HepG2 (cell line): ENCODE results near the gene OS9. TPM values are rescaled to one million over a fixed set of nuclear protein-coding genes. Genes with fewer than 3 reads are reported as not detected.

Experiments used
- ATAC-seq: fragments of 200-7000 bp; cut with Tn5 transposase; 3 replicates; pipeline ENCODE4 v1.9.1; 2020; ENCODE audit warnings: mild to moderate bottlenecking, moderate library complexity
- BruUV-seq: library from RNA; stranded (reverse); fragments of 400-500 nt; replicated peaks from 2 replicates; lab custom pipeline; 2021; lab: Mats Ljungman, UMichigan
- CTCF ChIA-PET: fragments of 300-600 bp; formaldehyde crosslinking; extraction: SDS; loops from one replicate; lab custom pipeline; 2021; ENCODE audit warnings: low total read pairs, inconsistent platforms, low intra/inter-chr PET ratio; lab: Yijun Ruan, JAX
- POLR2A ChIA-PET: fragments of 350-600 bp; sonication (Branson Sonifier 250); formaldehyde crosslinking; loops from one replicate; lab custom pipeline; 2020; ENCODE audit warnings: antibody characterized with exemption, inconsistent platforms; lab: Yijun Ruan, JAX
- DNase-seq: peaks from one replicate; pipeline ENCODE4 v3.0.0-alpha.2; 2015; ENCODE audit warnings: low spot score
- FAIRE-seq: peaks from 3 replicates; lab custom pipeline; 2011; peaks lifted over from hg19 to GRCh38; lab: Jason Lieb, UNC
- H2AFZ ChIP-seq: one replicate; pipeline ENCODE4 v1.6.1; 2011; ENCODE audit warnings: low read length, inconsistent platforms
- H3K27ac ChIP-seq: fragments of 300-600 bp; 3 replicates; pipeline ENCODE4 v1.8.0; 2011; ENCODE audit warnings: mixed run types, mild to moderate bottlenecking, mixed read lengths, low read length, inconsistent platforms; ENCODE audit not compliant: insufficient read depth; ENCODE audit errors: extremely low read length
- H3K27me3 ChIP-seq, 2 experiments: fragments of 200-600 bp in 1 of 2; 2 replicates in 1 of 2; 3 replicates in 1 of 2; pipeline versions ENCODE4 v1.6.0 to v1.8.0; 2011; ENCODE audit warnings: low read length in 2 of 2, mild to moderate bottlenecking in 2 of 2, moderate library complexity in 2 of 2, inconsistent platforms in 1 of 2; ENCODE audit not compliant: insufficient read depth in 2 of 2, control insufficient read depth in 1 of 2
- H3K36me3 ChIP-seq, 2 experiments: fragments of 200-600 bp in 1 of 2; replicated peaks in 1 of 2; 2 replicates in 1 of 2; 3 replicates in 1 of 2; pipeline versions ENCODE4 v1.5.1 to v1.8.0; 2011; ENCODE audit warnings: low read length in 2 of 2, inconsistent platforms in 1 of 2; ENCODE audit not compliant: insufficient read depth in 2 of 2, control insufficient read depth in 1 of 2
- H3K4me1 ChIP-seq: 2 replicates; pipeline ENCODE4 v1.5.1; 2012; ENCODE audit warnings: low read length, inconsistent platforms; ENCODE audit not compliant: insufficient read depth
- H3K4me2 ChIP-seq: 2 replicates; pipeline ENCODE4 v1.6.0; 2011; ENCODE audit warnings: low read depth, low read length, inconsistent platforms
- H3K4me3 ChIP-seq, 3 experiments: fragments of 200-600 bp in 1 of 3; sonication (generic), shearing (Covaris generic) in 1 of 3; replicated peaks in 1 of 3; 2 replicates each; pipeline ENCODE4 v1.5.1; 2011 to 2016; ENCODE audit warnings: low read length in 3 of 3, inconsistent platforms in 2 of 3, low read depth in 2 of 3, mild to moderate bottlenecking in 2 of 3, control low read depth in 1 of 3, mixed read lengths in 1 of 3; ENCODE audit not compliant: insufficient read depth in 1 of 3
- H3K79me2 ChIP-seq: one replicate; pipeline ENCODE4 v1.6.1; 2011; ENCODE audit warnings: low read length, inconsistent platforms; ENCODE audit not compliant: insufficient read depth
- H3K9ac ChIP-seq: 2 replicates; pipeline ENCODE4 v1.6.0; 2011; ENCODE audit warnings: mild to moderate bottlenecking, low read depth, low read length, inconsistent platforms; ENCODE audit not compliant: insufficient read depth
- H3K9me3 ChIP-seq: 2 replicates; pipeline ENCODE4 v1.5.1; 2012; ENCODE audit warnings: mild to moderate bottlenecking, low read length
- H4K20me1 ChIP-seq: 2 replicates; pipeline ENCODE4 v1.6.0; 2011; ENCODE audit warnings: inconsistent platforms, mild to moderate bottlenecking, low read length, moderate library complexity; ENCODE audit not compliant: insufficient read depth
- DR1 ChIP-seq: sonication (generic); formaldehyde crosslinking; IDR thresholded peaks from 2 replicates; pipeline ENCODE4 v1.8.0; 2021; ENCODE audit warnings: mild to moderate bottlenecking, missing genetic modification reagents, inconsistent platforms
- GTF3A ChIP-seq: sonication (generic); formaldehyde crosslinking; conservative IDR thresholded peaks from 2 replicates; pipeline ENCODE4 v1.4.0; 2020; ENCODE audit warnings: mild to moderate bottlenecking, missing genetic modification reagents
- IKZF4 ChIP-seq: sonication (generic); formaldehyde crosslinking; IDR thresholded peaks from 2 replicates; pipeline ENCODE4 v1.5.1; 2020; ENCODE audit warnings: borderline replicate concordance, mild to moderate bottlenecking, low read depth, missing genetic modification reagents; ENCODE audit errors: not compliant biosample characterization
- KMT2A ChIP-seq: sonication (generic); formaldehyde crosslinking; IDR thresholded peaks from 2 replicates; pipeline ENCODE4 v1.4.0; 2020; ENCODE audit warnings: missing genetic modification reagents
- MIXL1 ChIP-seq: IDR thresholded peaks from 2 replicates; pipeline ENCODE4 v1.6.1; 2016
- NFIC ChIP-seq: IDR thresholded peaks from 2 replicates; pipeline ENCODE4 v1.6.1; 2012; ENCODE audit warnings: mild to moderate bottlenecking, low read length, inconsistent platforms
- PPARG ChIP-seq: conservative IDR thresholded peaks from 2 replicates; pipeline ENCODE4 v1.6.1; 2016; ENCODE audit warnings: missing biosample characterization, missing genetic modification reagents
- YY1 ChIP-seq: IDR thresholded peaks from 2 replicates; pipeline ENCODE4 v1.6.1; 2011; ENCODE audit warnings: low read length, low read depth, moderate library complexity, mild to moderate bottlenecking; ENCODE audit not compliant: insufficient read depth, insufficient replicate concordance
- ZBTB25 ChIP-seq: IDR thresholded peaks from 2 replicates; pipeline ENCODE4 v1.6.1; 2018; ENCODE audit warnings: missing genetic modification reagents
- ZFAT ChIP-seq: sonication (generic); formaldehyde crosslinking; conservative IDR thresholded peaks from 2 replicates; pipeline ENCODE4 v1.8.1; 2023; ENCODE audit warnings: missing genetic modification reagents, inconsistent platforms
- ZNF34 ChIP-seq: sonication (generic); formaldehyde crosslinking; IDR thresholded peaks from 2 replicates; pipeline ENCODE4 v1.4.0; 2020; ENCODE audit warnings: mild to moderate bottlenecking, missing genetic modification reagents, borderline replicate concordance
- ZSCAN12 ChIP-seq: sonication (generic); formaldehyde crosslinking; IDR thresholded peaks from 2 replicates; pipeline ENCODE4 v1.9.0; 2021; ENCODE audit warnings: mild to moderate bottlenecking, missing genetic modification reagents
- ZSCAN31 ChIP-seq: sonication (generic); formaldehyde crosslinking; IDR thresholded peaks from 2 replicates; pipeline ENCODE4 v1.5.0; 2020; ENCODE audit warnings: low read depth, mild to moderate bottlenecking, missing genetic modification reagents
- WGBS: methylation state at CpG from one replicate; pipeline ENCODE4 v1.1.6; 2017; ENCODE audit warnings: low lambda C conversion rate; 5-methylcytosine and 5-hydroxymethylcytosine counted together
- in situ Hi-C: cut with HindIII; loops from 2 replicates; pipeline ENCODE4 v1.10.0; 2017; ENCODE audit warnings: low pct_unique_long_range_greater_than_20kb; ENCODE audit not compliant: extremely low pct_ligation_motif_present
- intact Hi-C: fragments of 100-400 bp; cut with micrococcal nuclease; formaldehyde crosslinking; loops from one replicate; pipeline ENCODE4 v1.10.0; 2022; ENCODE audit not compliant: unreplicated experiment
- polyA plus RNA-seq, 8 experiments: library from polyadenylated mRNA; depleted of rRNA in 3 of 8; stranded (reverse) in 7 of 8; unstranded in 1 of 8; fragments of >200 nt; fragmentation: Illumina TruSeq in 4 of 8; extraction: Trizol in 4 of 8; gene quantifications; 2 replicates each; pipeline versions ENCODE4 v1.2.1 to v1.2.3, GENCODE V29; 2011 to 2016; ENCODE audit warnings: low read depth in 4 of 8, missing spikeins in 1 of 8, mixed read lengths in 1 of 8; ENCODE audit not compliant: insufficient read depth in 1 of 8
- total RNA-seq, 5 experiments: library from RNA; depleted of rRNA; stranded (reverse); fragments of >200 nt; fragmentation: Illumina TruSeq; extraction: Trizol; gene quantifications; 2 replicates each; pipeline ENCODE4 v1.2.3, GENCODE V29; 2016; ENCODE audit warnings: low read depth in 1 of 5
- TF ChIP-seq, protein P1 (sequence below): sonication (generic); formaldehyde crosslinking; conservative IDR thresholded peaks from 2 replicates; pipeline ENCODE4 v1.5.0; 2020; ENCODE audit warnings: missing genetic modification reagents

Gene OS9
- total and polyA plus RNA-seq, 2 of the 13 experiments (the other 11 are each of a cell fraction or from before 2014, with no cell fraction given) = 156 to 206 TPM

GRCh38 chr12:57672801-57673200, 21.1 kb upstream of the OS9 start:
- in situ Hi-C loops = no loop called here
- no TSS peak for BruUV-seq
- Histone ChIP-seq H3K36me3 (no peaks in the 10 kb centered on the region), H3K9ac (no peak overlapping the region), H4K20me1 (no peaks in the 10 kb centered on the region), H3K9me3 (no peaks in the 10 kb centered on the region), H2AFZ (no peak overlapping the region), H3K4me1 (no peaks in the 10 kb centered on the region), H3K79me2 (no peaks in the 10 kb centered on the region), H3K27me3 (no peaks in the 10 kb centered on the region), H3K4me3 (no peak overlapping the region), H3K4me2 (no peak overlapping the region), H3K27ac (no peak overlapping the region)
- POLR2A ChIA-PET = interaction anchor here (0.7 kb wide), 1 partner anchor 215 kb away, joined by 3 read pairs; no protein-coding TSS in a partner anchor
- no peak for DNase-seq
- no peak for ATAC-seq
- intact Hi-C loops = no loop called here
- FAIRE-seq = no peak
- 38% methylated on average over 6 of the region's 6 CpGs for WGBS
- TF ChIP-seq ZSCAN31 (no peak), GTF3A (CRISPR knock-in tag) (no peak), ZFAT (CRISPR knock-in tag) (no peak), PPARG (CRISPR knock-in tag) (no peak), ZBTB25 (CRISPR knock-in tag) (no peak), YY1 (no peak), DR1 (no peak), IKZF4 (CRISPR knock-in tag) (no peak)
- CTCF ChIA-PET = no interaction called here

- 70% methylated on average over 18 of the region's 29 CpGs for WGBS
- Histone ChIP-seq H3K27me3 (no peaks in the 10 kb centered on the region), H3K9ac (no peak overlapping the region), H3K4me2 (no peak overlapping the region), H3K9me3 (no peaks in the 10 kb centered on the region), H3K4me3 (no peak overlapping the region), H3K36me3 (no peaks in the 10 kb centered on the region), H4K20me1 (no peaks in the 10 kb centered on the region), H3K79me2 (no peaks in the 10 kb centered on the region), H2AFZ (no peak overlapping the region), H3K27ac (no peak overlapping the region), H3K4me1 (no peaks in the 10 kb centered on the region)
- ChIA-PET CTCF (no interaction called here), POLR2A (no interaction called here)
- DNase-seq = no peak
- FAIRE-seq = no peak
- in situ Hi-C loops (no loop called here), intact Hi-C loops (no loop called here)
- ATAC-seq = no peak
- no TSS peak for BruUV-seq
- TF ChIP-seq, protein P1, sequence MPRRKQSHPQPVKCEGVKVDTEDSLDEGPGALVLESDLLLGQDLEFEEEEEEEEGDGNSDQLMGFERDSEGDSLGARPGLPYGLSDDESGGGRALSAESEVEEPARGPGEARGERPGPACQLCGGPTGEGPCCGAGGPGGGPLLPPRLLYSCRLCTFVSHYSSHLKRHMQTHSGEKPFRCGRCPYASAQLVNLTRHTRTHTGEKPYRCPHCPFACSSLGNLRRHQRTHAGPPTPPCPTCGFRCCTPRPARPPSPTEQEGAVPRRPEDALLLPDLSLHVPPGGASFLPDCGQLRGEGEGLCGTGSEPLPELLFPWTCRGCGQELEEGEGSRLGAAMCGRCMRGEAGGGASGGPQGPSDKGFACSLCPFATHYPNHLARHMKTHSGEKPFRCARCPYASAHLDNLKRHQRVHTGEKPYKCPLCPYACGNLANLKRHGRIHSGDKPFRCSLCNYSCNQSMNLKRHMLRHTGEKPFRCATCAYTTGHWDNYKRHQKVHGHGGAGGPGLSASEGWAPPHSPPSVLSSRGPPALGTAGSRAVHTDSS (CRISPR knock-in tag) = no peak
- TF ChIP-seq KMT2A (CRISPR knock-in tag) (no peak), ZNF34 (no peak), MIXL1 (no peak), ZSCAN12 (CRISPR knock-in tag) (no peak), NFIC (no peak)
Measured at GRCh38 chr12:57674691-57675090, 19.2 kb upstream of the OS9 start.
